Ishikawa (cell line): ENCODE data around the gene EGFR.

Experiments used
- CEBPB ChIP-seq: IDR thresholded peaks from 2 replicates; pipeline ENCODE4 v1.6.1; 2012
- CREB1 ChIP-seq: IDR thresholded peaks from 2 replicates; pipeline ENCODE4 v1.6.1; 2012; ENCODE audit warnings: low read depth
- EGR1 ChIP-seq: IDR thresholded peaks from 2 replicates; pipeline ENCODE4 v1.6.1; 2012
- EP300 ChIP-seq: IDR thresholded peaks from 2 replicates; pipeline ENCODE4 v1.6.1; 2012; ENCODE audit warnings: borderline replicate concordance
- FOXM1 ChIP-seq: IDR thresholded peaks from 2 replicates; pipeline ENCODE4 v1.6.1; 2012; ENCODE audit warnings: low read depth, borderline replicate concordance
- MAX ChIP-seq: IDR thresholded peaks from 2 replicates; pipeline ENCODE4 v1.6.1; 2012
- NFIC ChIP-seq: IDR thresholded peaks from 2 replicates; pipeline ENCODE4 v1.6.1; 2012
- RAD21 ChIP-seq: IDR thresholded peaks from 2 replicates; pipeline ENCODE4 v1.6.1; 2012; ENCODE audit warnings: low read depth
- TAF1 ChIP-seq: IDR thresholded peaks from 2 replicates; pipeline ENCODE4 v1.6.1; 2012; ENCODE audit warnings: low read depth, mild to moderate bottlenecking
- TCF12 ChIP-seq: IDR thresholded peaks from 2 replicates; pipeline ENCODE4 v1.6.1; 2012; ENCODE audit warnings: low read depth
- TEAD4 ChIP-seq: IDR thresholded peaks from 2 replicates; pipeline ENCODE4 v1.6.1; 2012
- YY1 ChIP-seq: IDR thresholded peaks from 2 replicates; pipeline ENCODE4 v1.6.1; 2012; ENCODE audit warnings: low read depth
- ZBTB7A ChIP-seq: IDR thresholded peaks from 2 replicates; pipeline ENCODE4 v1.6.1; 2012; ENCODE audit warnings: low read depth
- TF ChIP-seq, protein P1 (sequence below): IDR thresholded peaks from 2 replicates; pipeline ENCODE4 v1.6.1; 2012; ENCODE audit warnings: low read depth, mild to moderate bottlenecking
- TF ChIP-seq, protein P2 (sequence below): IDR thresholded peaks from 2 replicates; pipeline ENCODE4 v1.6.1; 2012

The EGFR gene

GRCh38 chr7:54996391-54996790 is 22.4 kb upstream of the EGFR start:
- no peak for TF ChIP-seq ZBTB7A

- TF ChIP-seq MAX (no peak), RAD21 (no peak), TCF12 (no peak), CEBPB (no peak), NFIC (no peak), FOXM1 (no peak), TEAD4 (no peak), TAF1 (no peak)
- TF ChIP-seq, protein P1, sequence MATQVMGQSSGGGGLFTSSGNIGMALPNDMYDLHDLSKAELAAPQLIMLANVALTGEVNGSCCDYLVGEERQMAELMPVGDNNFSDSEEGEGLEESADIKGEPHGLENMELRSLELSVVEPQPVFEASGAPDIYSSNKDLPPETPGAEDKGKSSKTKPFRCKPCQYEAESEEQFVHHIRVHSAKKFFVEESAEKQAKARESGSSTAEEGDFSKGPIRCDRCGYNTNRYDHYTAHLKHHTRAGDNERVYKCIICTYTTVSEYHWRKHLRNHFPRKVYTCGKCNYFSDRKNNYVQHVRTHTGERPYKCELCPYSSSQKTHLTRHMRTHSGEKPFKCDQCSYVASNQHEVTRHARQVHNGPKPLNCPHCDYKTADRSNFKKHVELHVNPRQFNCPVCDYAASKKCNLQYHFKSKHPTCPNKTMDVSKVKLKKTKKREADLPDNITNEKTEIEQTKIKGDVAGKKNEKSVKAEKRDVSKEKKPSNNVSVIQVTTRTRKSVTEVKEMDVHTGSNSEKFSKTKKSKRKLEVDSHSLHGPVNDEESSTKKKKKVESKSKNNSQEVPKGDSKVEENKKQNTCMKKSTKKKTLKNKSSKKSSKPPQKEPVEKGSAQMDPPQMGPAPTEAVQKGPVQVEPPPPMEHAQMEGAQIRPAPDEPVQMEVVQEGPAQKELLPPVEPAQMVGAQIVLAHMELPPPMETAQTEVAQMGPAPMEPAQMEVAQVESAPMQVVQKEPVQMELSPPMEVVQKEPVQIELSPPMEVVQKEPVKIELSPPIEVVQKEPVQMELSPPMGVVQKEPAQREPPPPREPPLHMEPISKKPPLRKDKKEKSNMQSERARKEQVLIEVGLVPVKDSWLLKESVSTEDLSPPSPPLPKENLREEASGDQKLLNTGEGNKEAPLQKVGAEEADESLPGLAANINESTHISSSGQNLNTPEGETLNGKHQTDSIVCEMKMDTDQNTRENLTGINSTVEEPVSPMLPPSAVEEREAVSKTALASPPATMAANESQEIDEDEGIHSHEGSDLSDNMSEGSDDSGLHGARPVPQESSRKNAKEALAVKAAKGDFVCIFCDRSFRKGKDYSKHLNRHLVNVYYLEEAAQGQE, result no peak
Measured at GRCh38 chr7:55004579-55004978, 14.2 kb upstream of the EGFR start.

- TF ChIP-seq RAD21 (no peak), FOXM1 (no peak)
- TF ChIP-seq, protein P2, sequence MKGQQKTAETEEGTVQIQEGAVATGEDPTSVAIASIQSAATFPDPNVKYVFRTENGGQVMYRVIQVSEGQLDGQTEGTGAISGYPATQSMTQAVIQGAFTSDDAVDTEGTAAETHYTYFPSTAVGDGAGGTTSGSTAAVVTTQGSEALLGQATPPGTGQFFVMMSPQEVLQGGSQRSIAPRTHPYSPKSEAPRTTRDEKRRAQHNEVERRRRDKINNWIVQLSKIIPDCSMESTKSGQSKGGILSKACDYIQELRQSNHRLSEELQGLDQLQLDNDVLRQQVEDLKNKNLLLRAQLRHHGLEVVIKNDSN, result no peak
Measured at GRCh38 chr7:55005241-55005851, 13.5 kb upstream of the EGFR start.

DNA sequence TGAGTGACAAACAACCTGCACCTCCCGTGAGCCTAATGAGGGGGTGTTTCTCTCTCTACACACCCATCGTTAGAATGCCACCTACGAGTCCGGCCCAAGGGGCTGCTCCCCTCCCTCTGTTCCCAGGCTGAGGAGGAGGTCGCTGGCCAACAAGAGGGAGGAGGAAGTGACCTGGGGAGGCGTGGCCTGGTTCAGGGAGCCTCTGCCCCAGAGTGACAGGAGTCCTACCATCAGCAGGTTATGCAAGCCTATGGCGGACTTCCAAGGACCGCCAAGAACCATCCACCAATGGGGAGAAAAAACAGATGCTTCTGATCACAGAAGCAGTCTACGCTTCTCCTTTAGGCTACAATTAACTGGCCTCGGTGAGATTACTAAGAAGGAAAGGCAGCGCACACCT is 12.3 kb upstream of the EGFR start:
- no peak for TF ChIP-seq EGR1
- no peak for TF ChIP-seq RAD21
- no peak for TF ChIP-seq FOXM1
- no peak for TF ChIP-seq CREB1
- TF ChIP-seq EP300, result no peak
- no peak for TF ChIP-seq TAF1
- no peak for TF ChIP-seq NFIC
- TF ChIP-seq ZBTB7A, result no peak
- TF ChIP-seq TCF12, result no peak
- no peak for TF ChIP-seq YY1
- TF ChIP-seq, protein P2, result no peak
- TF ChIP-seq, protein P1, result no peak

DNA sequence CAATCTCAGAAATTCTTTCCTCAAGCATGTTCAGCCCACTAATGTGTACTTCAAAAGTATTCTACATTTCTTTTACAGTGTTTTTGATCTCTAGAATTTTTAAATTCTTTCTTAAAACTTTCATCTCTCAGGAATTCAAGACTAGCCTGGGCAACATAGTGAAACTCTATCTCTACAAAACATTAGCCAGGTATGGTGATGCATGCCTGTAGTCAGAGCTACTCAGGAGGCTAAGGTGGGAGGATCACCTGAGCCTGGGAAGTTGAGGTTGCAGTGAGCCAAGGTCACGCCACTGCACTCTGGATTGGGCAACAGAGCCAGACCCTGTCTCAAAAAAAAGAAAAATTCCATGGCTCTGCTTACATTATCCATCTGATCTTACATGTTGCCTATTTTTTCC is 5.0 kb upstream of the EGFR start:
- TF ChIP-seq EP300 (no peak), CEBPB (no peak), TAF1 (no peak)
- TF ChIP-seq, protein P1, result no peak

- TF ChIP-seq EP300 (no peak), TAF1 (no peak), EGR1 (no peak), TEAD4 (no peak), CEBPB (no peak), NFIC (no peak), ZBTB7A (no peak), MAX (no peak), TCF12 (no peak), FOXM1 (no peak), RAD21 (no peak)
- TF ChIP-seq, protein P1, result no peak
- TF ChIP-seq, protein P2, result no peak
Measured at GRCh38 chr7:55016061-55016745, 2.6 kb upstream of the EGFR start.
